ENCODE measurements around the gene THRB.

- TF ChIP-seq POLR2A (IDR thresholded peaks at IDR 0.05) (no peak), CTCF (IDR thresholded peaks at IDR 0.05) (no peak), POLR2AphosphoS5 (IDR thresholded peaks at IDR 0.05) (no peak)
These were observed 12.4 kb downstream of the THRB start for GRCh38 chr3:24482096-24482705.
